HuH-7 (cell line): Measurements from ENCODE around the gene MAP1LC3B2.

Experiments used
- DNase-seq: peaks from one replicate; pipeline ENCODE4 v3.0.0; 2011; ENCODE audit warnings: low spot score

The MAP1LC3B2 gene

DNA sequence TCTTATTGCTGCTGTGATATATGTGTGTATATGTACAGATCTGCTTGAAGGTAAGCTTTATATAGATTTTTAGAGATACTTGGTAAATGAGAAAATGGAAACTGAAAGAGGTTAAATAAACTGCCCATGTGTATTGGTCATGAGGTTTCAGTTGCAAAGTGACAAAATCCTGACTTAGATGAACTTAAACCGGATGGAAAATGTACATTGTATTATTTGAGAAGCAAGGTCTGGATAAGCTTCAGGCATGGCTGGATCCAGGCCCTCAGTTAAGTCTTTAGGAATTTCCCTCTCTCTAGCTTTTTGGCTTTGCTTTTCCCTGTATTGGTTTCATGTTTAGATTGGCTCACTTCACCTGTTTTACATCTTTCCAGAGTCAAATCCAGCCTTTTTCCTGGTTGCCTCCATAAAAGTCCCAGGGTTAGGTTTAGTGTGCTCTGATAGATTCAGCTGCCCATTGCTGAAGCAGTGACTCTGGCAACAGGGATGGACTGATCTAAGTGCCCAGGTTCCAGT, 21.0 kb upstream of the MAP1LC3B2 start:
- no peak for DNase-seq

DNA sequence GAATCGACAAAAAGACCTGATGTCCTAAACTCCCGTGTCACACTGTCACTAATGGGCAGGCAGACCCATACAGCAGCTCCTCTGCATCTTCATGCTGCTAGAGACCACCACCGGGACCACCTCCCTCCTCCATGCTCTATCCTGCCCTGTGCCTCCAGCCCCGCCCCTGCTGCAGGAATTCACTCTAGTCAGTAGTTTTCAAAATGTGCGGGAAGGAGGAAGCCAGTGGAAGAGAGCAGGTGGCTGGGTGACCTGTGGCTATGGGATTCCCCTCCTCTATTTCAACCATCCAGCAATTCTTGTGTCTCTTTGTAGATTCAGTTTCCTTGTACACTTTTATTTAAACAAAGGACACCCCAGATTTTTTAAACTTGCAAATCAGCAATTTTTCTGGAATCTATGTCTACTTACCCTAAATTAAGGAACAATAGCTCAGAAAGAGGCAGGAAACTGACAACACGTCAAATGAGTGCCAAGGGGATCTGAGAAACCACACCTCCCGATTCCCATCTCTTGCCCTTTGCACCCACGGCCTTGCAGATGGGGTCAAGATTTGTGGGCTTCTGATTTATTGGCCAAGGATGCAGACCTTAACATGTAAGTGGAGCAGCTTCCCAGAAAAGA, 20.4 kb upstream of the MAP1LC3B2 start:
- DNase-seq: no peak

DNA sequence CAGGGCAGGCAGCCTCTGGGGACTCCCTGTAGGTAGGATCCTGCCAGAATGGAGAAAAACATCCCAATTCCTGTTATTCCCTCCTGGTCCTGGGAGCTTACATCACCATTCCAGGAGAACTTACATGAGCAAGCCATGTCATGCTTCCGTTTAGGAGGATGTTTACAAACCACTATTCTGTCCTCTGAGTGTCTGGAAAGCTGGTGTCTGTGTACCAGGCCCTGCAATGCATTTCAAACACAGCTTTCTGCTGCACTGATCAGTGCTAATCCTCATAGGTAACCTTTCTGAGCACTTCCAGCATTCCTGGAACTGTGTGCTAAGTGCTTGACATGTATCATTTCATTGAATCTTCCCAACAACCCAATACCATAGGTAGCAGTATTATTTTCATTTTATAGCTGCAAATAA, 19.8 kb upstream of the MAP1LC3B2 start:
- DNase-seq: no peak

DNA sequence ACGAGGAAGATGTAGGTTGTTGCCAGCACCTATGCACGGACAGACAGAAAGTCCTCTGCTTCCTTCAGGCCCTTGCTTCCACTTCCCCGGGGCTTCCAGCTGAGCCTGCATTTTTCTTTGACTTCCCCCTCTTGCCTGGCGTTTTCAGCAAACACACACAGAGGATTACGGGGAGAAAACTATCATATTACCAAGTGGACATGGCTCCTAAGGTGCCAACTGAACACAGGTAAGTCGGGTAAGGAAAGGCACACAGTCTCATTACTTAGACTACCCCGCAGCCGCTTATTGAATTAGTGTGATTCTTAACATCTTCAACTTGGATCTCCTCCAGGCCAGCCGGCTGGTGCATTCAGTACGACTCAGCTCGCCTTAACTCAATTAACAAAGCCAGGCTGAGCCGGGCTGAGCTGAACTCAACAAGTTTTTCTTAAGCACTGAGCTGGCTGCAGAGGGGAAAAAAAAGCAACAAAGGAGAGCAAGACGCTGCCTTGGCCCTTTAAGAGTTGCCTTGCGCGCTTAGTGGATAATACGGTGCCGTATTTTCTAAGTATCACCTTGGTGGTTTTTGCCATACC, 19.2 kb upstream of the MAP1LC3B2 start:
- no peak for DNase-seq

DNA sequence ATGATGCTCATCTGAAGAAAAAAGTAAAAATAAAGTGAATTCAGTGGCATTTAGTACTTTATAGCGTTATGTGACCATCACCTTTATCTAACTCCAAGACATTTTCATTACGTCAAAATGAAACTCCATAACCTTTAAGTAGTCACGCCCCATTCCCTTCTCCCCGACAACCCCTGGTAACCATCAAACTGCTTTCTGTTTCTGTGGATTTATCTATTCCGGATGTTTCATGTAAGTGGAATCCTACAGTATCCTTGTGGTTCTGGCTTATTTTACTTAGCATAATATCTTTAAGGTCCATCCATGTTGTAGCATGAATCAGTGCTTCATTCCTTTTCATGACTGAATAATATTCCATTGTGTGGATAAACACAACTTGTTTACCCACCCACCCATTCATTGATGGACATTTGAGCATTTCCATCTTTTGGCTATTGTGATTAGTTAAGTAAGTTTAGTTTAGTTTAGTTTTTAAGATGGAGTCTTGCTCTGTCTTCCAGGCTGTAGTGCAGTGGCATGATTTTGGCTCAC, 18.5 kb upstream of the MAP1LC3B2 start:
- no peak for DNase-seq

DNA sequence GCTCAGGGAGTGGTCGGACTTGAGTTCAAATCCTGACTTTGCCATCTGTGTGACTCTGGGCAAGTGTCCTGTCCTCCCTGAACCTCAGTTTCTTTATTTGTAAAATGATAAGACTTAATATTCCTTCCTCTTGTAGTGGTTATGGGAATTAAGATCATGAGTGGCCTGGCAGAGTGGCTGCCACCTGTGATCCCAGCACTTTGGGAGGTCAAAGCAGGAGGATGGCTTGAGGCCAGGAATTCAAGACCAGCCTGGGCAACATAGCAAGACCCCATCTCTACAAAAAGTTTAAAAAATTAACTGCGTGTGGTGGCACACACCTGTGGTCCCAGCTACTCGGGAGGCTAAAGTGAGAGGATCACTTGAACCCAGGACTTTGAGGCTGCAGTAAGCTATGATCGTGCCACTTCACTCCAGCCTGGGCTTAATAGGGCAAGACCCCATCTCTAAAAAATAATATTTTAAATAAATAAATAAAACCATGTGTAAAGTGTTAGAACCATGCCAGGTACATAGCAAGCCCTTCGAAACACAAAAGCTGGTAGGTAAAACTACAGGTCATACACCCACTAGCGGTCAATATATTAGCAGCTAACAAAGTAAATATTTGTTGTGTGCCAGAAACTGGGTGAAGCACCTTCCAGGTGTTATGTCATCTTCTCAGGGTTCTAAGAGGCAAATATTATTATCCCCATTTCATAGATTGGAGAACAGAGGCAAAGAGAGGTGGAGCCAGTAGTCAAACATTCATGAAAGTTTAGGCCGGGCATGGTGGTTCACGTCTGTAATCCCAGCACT, 17.4 kb upstream of the MAP1LC3B2 start:
- DNase-seq: no peak

DNA sequence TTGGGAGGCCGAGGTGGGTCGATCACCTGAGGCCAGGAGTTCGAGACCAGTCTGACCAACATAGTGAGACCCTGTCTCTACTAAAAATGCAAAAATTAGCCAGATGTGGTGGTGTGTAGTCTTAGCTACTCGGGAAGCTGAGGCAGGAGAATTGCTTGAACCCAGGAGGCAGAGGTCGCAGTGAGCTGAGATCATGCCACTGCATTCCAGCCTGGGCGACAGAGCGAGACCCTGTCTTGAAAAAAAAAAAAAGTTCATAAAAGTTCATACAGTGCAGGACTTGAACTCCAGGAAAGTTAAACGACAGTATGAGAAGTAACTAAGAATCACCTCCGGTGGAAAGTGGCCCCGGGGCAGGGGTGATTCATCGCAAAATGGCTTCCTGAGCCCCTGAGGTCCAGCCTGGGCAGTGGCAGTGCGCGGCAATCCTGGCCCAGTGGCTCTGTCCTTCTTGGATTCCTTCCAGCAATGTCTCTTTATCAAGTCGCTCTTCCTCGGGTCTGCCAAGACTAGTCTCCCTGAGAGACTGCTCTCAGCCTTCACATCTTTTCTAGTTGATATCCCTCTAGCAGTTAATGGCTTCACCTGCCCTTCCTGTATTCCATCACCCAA, 16.7 kb upstream of the MAP1LC3B2 start:
- DNase-seq: no peak

DNA sequence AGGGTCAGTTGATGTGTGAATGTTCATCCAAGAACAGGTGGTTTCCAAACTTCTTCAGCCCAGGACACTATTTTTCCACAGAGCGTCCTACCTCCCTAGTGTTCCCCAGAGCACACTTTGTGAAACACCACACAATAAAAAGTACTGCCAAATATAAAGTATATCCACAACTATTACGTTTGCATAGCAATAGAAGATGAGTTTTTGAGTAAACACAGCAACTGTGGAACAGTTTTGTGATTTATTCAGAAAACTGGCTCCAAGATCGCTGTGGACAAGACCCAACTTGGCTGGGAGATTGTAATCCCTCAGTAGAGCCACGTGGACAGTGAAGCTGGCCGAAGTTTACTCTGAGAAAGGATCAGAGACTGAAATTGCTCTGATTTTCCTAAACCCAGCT, 14.5 kb upstream of the MAP1LC3B2 start:
- DNase-seq: no peak

DNA sequence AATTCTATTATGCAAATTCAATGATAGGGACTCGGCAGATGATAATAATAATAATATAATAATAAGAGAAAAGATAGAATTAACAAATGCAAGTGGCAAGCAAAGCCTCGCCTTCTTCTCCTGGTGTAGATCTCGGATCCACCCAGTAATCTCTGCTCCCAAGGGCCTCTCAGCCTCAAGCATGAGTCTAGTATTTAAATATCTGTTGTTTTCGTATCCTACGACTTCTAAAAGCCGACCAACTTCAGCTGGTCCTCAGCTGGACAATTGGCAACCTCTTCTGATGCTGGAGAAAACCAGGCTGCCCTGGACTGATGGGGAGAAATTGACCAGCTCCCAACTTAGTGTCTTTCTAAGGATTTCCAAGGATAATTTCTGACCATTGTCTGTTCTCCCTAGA, 14.0 kb upstream of the MAP1LC3B2 start:
- no peak for DNase-seq

DNA sequence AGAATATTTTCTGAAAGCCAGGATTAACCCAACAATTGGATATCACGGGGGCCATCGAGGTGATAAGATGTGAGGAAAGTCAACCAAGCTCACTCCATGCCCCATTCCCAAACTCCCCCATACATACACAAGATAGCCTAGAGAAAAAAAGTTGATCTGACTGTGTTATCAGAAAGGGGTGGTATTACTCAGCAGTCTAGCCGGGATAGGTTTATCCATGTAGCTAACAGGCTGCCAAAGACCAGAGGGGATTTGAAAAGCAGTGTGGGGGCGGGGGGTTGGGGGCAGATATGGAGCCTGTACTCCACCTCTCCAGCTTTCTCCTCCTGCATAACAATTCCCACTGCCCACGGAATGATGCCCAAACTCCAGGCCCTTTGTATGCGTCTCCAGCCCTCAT, 13.2 kb upstream of the MAP1LC3B2 start:
- no peak for DNase-seq

DNA sequence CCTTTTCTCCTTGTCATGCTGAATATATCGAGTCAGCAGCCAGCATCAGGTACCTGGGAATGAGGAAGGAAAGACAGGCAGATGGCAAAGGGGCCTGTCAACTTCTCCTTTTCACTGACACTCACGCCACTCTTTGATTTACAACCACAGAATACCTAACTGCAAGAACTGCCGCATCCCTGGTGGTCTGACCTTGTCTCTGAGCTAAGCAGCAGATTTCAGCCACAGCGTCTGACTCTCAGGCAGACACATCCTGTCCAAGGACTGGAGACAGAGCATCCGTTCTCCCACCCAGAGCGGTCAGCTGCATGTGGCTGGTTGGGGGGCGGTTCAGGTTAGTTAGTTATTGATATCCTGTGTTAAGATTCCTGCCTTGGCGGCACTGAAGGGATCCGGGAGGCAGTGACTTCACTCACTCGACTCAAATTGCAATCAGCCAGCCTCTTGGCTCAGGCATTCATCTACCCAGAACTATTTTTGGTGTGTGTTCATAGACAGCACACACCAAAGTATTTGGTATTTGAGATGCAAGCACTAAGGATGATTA, 11.2 kb upstream of the MAP1LC3B2 start:
- no peak for DNase-seq

DNA sequence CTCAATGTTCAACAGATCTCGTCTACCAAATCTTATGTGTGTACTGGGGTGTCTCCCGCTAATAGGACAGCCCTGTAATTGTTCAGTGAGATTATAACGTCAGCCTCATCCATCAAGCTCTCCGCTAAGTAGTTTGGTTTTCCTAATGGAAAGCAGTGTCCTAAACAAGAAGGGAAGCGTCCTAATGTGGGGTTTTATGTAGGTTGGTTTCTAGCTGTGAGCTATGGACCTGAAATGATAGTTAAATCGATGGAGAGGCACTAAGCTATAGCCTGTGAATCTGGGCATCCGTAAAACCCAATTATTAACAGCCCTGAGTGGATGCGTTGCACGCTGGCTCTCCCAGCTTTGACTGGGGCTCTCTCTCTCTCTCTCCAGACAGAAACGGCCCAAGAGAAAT, 9.2 kb upstream of the MAP1LC3B2 start:
- DNase-seq: no peak

DNA sequence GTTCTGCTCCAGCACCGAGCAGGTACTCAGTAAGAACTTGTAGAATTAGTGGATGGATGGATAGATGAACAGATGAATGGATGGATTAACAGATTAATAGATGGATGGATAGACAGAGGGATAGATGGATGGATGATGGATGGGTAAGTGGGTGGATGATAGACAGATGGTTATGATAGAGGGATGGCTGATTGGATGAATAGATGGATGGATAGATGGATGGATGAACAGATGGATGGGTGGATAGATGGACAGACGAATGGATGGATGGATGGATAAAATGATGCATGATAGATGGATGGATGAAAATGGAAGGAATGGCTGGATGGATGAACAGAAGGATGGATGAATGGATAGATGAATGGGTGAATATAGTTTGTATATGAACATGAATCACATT, 8.0 kb upstream of the MAP1LC3B2 start:
- no peak for DNase-seq

DNA sequence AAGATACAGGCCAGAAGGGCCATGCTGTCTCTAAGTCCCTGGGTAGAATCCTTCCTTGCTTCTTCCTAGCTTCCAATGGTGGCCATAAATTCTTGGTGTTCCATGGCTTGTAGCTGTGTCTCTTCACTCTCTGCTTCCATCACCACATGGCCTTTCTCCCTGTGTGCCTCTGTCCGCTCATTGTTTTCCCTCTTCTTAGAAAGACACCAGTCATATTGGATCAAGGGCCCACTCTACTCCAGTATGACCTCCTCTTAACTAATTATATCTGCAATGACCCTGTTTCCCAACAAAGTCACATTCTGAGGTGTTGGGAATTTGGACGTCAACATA, 7.6 kb upstream of the MAP1LC3B2 start:
- DNase-seq: no peak

DNA sequence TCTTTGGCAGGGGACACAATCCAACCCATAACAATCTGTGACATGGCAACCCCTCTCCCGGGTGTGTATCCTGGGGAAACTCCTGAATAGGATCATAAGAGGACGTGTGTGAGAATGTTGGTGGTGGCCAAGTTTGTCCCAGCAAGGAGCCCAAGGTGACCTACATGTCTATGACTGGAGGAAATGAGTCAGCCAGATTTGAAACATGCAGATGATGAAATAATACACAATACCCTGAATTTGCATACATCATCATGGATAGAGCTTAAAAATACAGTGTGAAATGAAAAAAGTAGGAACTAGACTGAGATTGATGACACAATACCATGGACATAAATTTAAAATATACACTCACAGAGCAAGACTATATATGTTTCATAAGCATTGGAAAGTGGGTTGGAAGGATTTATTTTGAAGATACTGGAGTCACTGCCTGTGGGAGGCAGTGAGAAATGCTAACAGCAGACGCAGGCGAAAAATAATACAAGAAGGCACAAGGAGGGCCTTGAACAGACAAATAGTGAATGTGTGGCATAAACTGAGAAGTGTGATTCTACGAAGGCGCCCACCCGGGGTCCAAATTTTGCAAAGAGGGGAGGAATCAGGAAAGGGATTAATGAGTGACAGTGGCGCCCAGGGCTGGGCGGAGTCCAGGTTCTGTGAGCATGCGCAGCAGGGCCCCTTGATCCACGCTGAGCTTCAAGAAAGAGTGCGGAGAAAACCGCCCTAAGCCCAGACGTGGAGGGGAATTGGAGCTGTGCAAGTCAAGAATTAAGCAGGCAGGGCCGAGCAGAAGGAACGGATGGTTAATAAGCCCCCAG, 7.0 kb upstream of the MAP1LC3B2 start:
- no peak for DNase-seq

DNA sequence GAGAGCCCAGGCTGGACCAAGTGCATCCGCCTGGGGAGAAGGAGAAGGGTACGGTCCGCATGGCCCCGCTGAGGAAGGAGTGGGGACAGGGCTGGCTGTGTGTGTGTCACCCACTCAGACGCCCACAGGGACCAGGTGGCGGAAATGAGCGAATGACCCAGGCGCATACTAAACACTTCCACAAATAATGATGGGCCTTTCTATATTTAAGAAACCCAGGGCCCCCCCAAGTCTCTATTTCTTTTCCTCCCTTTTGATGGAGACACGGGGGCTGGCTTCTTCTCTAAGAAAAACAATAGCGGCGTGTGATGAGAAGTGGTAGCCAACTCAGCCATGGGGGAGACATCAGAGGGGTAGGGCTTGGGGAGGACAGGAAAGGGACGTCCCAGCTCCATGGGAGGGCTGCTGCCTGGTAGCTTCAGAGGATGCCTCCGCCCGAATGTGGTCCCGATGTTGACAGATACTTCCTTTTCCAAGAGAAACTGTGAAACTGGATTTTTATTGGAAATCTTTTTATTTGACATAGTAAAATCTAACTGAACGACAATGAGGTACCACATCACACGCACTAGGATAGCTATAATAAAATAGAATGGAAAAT, 6.3 kb upstream of the MAP1LC3B2 start:
- DNase-seq: no peak

DNA sequence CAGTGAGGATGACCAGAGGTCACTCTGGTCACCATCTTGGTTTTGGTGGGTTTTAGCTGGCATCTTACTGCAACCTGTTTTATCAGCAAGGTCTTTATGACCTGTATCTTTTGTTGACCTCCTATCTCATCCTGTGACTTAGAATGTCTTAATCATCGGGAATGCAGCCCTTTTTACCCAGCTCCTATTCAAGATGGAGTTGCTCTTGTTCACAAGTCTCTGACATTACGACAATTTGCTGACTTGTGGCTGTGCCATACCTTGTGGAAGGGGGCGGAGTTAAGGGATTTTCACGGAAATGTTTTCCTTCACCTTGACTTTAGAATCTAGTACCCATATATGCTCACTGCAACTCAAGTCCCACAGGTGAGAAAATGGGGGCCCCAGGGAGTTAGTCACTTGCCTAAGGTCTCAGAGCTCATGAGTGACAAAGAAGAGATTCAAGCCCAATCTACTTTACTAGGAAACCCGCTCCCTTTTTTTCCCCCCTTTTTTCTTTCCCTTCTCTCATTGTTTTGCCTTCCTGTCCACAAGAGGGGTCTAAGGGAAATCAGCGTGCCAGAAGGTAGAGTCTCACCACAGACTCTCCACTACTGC, 2.7 kb upstream of the MAP1LC3B2 start:
- DNase-seq: no peak

DNA sequence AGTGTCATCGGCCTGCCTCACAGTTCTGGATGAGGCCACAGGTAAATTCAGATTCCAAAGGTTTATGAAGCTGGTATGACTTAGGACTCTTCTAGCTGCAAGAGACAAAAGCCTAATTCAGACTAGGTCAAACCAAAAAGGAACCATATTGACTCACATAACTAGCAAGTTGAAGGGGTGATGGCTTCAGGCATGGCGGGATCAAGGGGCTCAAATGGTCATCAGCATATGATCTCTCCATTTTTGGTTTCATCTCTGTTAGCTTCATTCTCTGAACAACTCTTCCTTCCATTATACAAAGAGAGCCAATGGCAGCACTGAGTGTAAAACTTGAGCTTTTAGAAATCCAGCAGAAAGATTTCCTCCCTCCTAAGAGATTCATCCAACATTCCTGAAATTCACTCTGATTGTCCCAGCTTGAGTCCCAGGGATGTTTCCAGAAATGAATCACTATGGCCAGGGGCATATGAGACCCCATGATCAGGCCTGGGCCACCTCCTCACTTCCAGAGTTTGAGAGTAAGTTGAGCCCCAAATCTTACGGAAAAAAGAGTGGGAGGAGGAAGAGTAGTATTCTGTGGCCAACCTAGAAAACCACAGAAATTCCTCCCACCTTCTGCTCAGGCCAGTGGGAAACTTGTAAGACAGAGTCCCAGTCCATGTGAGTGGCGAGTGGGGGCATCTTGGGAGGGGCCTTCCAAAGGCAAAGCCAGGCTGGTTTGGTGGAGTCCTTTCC, 2.0 kb upstream of the MAP1LC3B2 start:
- no peak for DNase-seq

DNA sequence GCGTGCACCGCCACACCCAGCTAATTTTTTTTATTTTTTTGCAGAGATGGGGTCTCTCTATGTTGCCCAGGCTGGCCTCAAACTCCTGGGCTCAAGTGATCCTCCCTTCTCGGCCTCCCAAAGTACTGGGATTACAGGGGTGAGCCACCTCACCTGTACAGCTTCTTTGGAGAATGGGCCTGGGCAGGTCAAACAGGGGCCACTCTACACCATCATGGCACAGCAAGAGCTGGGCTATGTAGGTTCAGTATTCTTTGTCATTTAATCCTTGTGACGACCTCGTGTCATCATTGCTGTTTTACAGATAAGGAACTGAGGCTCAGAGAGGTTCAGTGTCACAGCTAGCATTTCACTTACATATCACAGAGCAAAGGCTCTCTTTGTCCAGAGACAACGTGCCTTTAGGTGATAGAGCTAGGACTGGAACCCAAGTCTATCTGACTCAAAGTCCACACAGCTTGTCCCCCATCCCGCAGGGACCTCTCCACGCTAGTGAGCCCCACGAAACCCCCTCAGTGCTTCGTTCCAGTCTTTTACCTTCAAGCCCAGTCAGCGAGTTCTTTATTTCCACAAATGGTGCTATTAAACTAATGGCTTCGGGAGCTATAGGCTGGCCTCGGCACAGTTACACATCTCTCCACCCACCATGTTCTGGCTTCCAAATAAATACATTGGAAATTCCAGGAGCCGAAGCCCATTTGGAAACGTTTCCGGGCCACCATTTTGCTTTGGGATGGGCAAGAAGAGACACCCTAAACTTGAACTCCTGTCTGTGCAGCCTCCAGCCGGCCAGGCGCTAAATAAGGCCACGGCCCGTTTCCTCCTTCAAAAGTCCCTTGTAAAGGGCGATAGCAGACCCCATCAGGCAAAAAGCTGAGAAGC, 660 bp upstream of the MAP1LC3B2 start:
- no peak for DNase-seq
